GM12878 (cell line): ENCODE results near the gene RFX3. TPM values are rescaled to one million over a fixed set of nuclear protein-coding genes. Genes with fewer than 3 reads are reported as not detected.

Source experiments
- CREB1 ChIP-seq: IDR thresholded peaks from 2 replicates; pipeline ENCODE4 v1.6.1; 2012; ENCODE audit warnings: low read depth, mild to moderate bottlenecking, inconsistent platforms
- NKRF ChIP-seq: fragments of 450-650 bp; conservative IDR thresholded peaks from 2 replicates; pipeline ENCODE4 v1.6.1; 2017; ENCODE audit warnings: mild to moderate bottlenecking, moderate library complexity
- RELB ChIP-seq: fragments of 450-650 bp; IDR thresholded peaks from 2 replicates; pipeline ENCODE4 v1.6.1; 2017; ENCODE audit warnings: low read depth, mild to moderate bottlenecking, moderate library complexity
- RFX5 ChIP-seq: IDR thresholded peaks from 2 replicates; pipeline ENCODE4 v1.6.1; 2011; ENCODE audit warnings: low read depth, low read length, improper control_type of control experiment
- RUNX3 ChIP-seq: IDR thresholded peaks from 2 replicates; pipeline ENCODE4 v1.6.1; 2012; ENCODE audit warnings: low read length, inconsistent platforms
- SKIL ChIP-seq: fragments of 450-650 bp; IDR thresholded peaks from 2 replicates; pipeline ENCODE4 v1.6.1; 2017; ENCODE audit warnings: mild to moderate bottlenecking, low read depth, inconsistent platforms; ENCODE audit not compliant: poor library complexity, severe bottlenecking
- SMAD5 ChIP-seq: IDR thresholded peaks from 2 replicates; pipeline ENCODE4 v1.6.1; 2016; ENCODE audit warnings: antibody characterized with exemption, low read depth
- SMARCA5 ChIP-seq: fragments of 450-650 bp; IDR thresholded peaks from 2 replicates; pipeline ENCODE4 v1.6.1; 2017; ENCODE audit warnings: mild to moderate bottlenecking
- polyA plus RNA-seq, 11 experiments: library from polyadenylated mRNA; depleted of rRNA in 4 of 11; unstranded in 6 of 11; stranded (reverse) in 5 of 11; fragments of >200 nt; fragmentation: Nextera tagmentation in 4 of 11; fragmentation: Illumina TruSeq in 1 of 11; extraction: Ambion mirVana in 4 of 11; extraction: Trizol in 1 of 11; gene quantifications; 1 replicate in 1 of 11; 2 replicates in 10 of 11; pipeline versions ENCODE4 v1.2.1 to v1.2.3, GENCODE V29; 2011 to 2016; ENCODE audit warnings: inconsistent platforms in 2 of 11, missing spikeins in 2 of 11, low read depth in 1 of 11
- total RNA-seq, 4 experiments: library from RNA; depleted of rRNA in 3 of 4; stranded (reverse); fragments of >200 nt in 3 of 4; fragmentation: Illumina TruSeq in 1 of 4; extraction: Trizol in 1 of 4; gene quantifications; 2 replicates each; pipeline versions ENCODE4 v1.2.1 to v1.2.3, GENCODE V29; 2013 to 2021

The RFX3 gene
- total and polyA plus RNA-seq, 10 of the 15 experiments (the other 5 are each of a cell fraction or from before 2014, with no cell fraction given): 1.2 to 26.4 (median 6.7) TPM

- TF ChIP-seq NKRF (peak; percentile 93), CREB1 (0 out of 2 replicates have a peak, but pooled peaks have one; percentile 6), SMARCA5 (0 out of 2 replicates have a peak, but pooled peaks have one; percentile 53), SMAD5 (no peak), RELB (no peak), RUNX3 (no peak), SKIL (no peak), RFX5 (no peak)
Measured at GRCh38 chr9:3525096-3525835, 535 bp downstream of the RFX3 start (continued).
